ENCODE measurements around the gene TAB2. TPM values are rescaled to one million over a fixed set of nuclear protein-coding genes. Genes with fewer than 3 reads are reported as not detected.
"Not testable (repeated sequence)": the region's sequence is repeated elsewhere in the genome, so short reads cannot be mapped to it uniquely, and the experiment has no call there.

Gene TAB2
- total RNA-seq, 1 experiment from 2014 or later, result 43.6 TPM

DNA sequence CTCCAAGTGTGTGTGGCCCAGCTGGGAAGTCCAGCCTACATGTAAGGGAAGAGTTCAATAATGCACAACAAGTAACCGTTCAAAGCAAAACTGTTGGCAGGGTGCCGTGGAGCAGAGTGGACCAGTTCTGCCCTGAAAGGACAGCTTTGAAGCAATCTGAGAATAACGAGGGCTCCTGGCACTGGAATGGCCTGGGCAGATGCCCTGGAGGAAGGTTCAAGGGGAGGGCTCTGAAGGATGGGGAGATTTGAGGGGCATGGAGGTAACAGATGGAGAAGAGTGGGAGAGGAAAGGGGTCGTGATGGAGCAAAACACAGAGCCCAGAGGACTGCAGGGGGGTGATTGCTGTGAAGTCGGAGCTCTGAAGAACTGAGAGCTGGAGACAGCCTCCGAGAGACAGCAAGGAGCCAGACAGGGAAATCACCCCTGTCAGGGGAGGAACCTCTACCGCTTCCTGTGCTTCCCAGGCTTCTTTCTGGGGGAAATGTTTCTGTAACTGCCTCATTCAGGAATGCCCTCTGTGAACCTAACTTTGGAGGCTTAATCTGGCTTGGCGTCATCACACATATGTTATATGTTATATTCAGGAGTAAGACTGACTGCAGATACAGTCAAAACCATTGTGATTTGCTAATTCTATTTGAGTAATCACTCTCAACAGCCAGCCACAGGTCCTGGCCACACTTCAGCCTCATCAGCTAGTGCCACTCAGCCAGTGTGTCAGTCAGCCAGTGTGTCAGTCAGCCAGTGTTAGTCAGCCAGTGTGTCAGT lies 126.1 kb downstream of the TAB2 start:
- CTCF ChIA-PET, result no interaction called here
- no peaks in the 10 kb centered on the region for H3K9me3 Mint-ChIP-seq (ENCODE audit: unreplicated experiment)
- no peak for DNase-seq
- Histone ChIP-seq H3K4me1 (peaks cover 8% of the 10 kb centered on the region; the same call in 1 of the 2 replicates), H3K36me3 (ENCODE audit: control insufficient read depth, insufficient read depth, low read length) (no peaks in the 10 kb centered on the region), H3K9me3 (no peaks in the 10 kb centered on the region), H3K27me3 (replicated peaks; ENCODE audit: control insufficient read depth, insufficient read depth, low read length) (no peaks in the 10 kb centered on the region), H3K4me3 (ENCODE audit: low read depth, low read length) (no peak overlapping the region)
- intact Hi-C loops (cut with micrococcal nuclease; ENCODE audit: unreplicated experiment), result no loop called here
- H3K4me3 Mint-ChIP-seq (ENCODE audit: unreplicated experiment), result no peak overlapping the region
- H3K27me3 Mint-ChIP-seq (ENCODE audit: insufficient read depth, unreplicated experiment), result no peaks in the 10 kb centered on the region
- TF ChIP-seq, protein P1, sequence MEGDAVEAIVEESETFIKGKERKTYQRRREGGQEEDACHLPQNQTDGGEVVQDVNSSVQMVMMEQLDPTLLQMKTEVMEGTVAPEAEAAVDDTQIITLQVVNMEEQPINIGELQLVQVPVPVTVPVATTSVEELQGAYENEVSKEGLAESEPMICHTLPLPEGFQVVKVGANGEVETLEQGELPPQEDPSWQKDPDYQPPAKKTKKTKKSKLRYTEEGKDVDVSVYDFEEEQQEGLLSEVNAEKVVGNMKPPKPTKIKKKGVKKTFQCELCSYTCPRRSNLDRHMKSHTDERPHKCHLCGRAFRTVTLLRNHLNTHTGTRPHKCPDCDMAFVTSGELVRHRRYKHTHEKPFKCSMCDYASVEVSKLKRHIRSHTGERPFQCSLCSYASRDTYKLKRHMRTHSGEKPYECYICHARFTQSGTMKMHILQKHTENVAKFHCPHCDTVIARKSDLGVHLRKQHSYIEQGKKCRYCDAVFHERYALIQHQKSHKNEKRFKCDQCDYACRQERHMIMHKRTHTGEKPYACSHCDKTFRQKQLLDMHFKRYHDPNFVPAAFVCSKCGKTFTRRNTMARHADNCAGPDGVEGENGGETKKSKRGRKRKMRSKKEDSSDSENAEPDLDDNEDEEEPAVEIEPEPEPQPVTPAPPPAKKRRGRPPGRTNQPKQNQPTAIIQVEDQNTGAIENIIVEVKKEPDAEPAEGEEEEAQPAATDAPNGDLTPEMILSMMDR (IDR thresholded peaks at IDR 0.05; ENCODE audit: insufficient read depth in 1 of 2, low read depth in 1 of 2, low read length in 1 of 2, severe bottlenecking in 1 of 2, unreplicated experiment in 1 of 2), result no peak
- POLR2A ChIA-PET, result no interaction called here
- H3K36me3 Mint-ChIP-seq (ENCODE audit: insufficient read depth, unreplicated experiment), result no peaks in the 10 kb centered on the region
- BruUV-seq (replicated peaks), result no TSS peak
- peaks cover 7% of the 10 kb centered on the region for H3K4me1 Mint-ChIP-seq (ENCODE audit: low read depth, unreplicated experiment)
- no peak overlapping the region for H3K27ac Mint-ChIP-seq (ENCODE audit: unreplicated experiment)

DNA sequence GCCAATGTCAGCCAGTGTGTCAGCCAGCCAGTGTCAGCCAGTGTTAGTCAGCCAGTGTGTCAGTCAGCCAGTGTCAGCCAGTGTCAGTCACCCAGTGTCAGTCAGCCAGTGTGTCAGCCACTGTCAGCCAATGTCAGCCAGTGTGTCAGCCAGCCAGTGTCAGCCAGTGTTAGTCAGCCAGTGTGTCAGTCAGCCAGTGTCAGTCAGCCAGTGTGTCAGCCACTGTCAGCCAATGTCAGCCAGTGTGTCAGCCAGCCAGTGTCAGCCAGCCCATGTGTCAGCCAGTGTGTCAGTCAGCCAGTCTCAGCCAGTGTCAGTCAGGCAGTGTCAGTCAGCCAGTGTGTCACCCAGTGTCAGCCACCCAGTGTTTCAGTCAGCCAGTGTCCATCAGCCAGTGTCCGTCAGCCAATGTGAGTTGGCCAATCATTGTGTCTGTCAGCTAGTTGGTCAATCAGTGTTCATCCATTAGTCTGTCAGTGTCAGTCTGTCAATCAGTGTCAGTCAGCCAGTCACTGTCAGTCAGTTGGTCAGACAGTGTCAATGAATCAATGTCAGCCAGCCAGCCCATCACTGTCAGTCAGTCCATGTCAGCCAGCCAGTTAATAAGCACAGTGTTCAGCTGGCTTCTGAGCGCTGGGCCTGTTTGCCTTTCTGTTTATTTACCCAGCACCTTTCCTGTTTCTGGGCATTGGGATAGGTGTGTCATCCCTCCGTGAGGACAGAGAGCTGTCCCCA lies 127.0 kb downstream of the TAB2 start:
- H3K9me3 ChIP-seq; BruUV-seq (replicated peaks); H3K4me3 Mint-ChIP-seq (ENCODE audit: unreplicated experiment); H3K4me1 ChIP-seq; H3K36me3 ChIP-seq (ENCODE audit: control insufficient read depth, insufficient read depth, low read length); intact Hi-C loops (cut with micrococcal nuclease; ENCODE audit: unreplicated experiment); H3K27me3 Mint-ChIP-seq (ENCODE audit: insufficient read depth, unreplicated experiment); H3K4me1 Mint-ChIP-seq (ENCODE audit: low read depth, unreplicated experiment); CTCF ChIA-PET; H3K4me3 ChIP-seq (ENCODE audit: low read depth, low read length); POLR2A ChIA-PET; H3K36me3 Mint-ChIP-seq (ENCODE audit: insufficient read depth, unreplicated experiment); H3K9me3 Mint-ChIP-seq (ENCODE audit: unreplicated experiment); DNase-seq; H3K27me3 ChIP-seq (replicated peaks; ENCODE audit: control insufficient read depth, insufficient read depth, low read length); H3K27ac Mint-ChIP-seq (ENCODE audit: unreplicated experiment): not testable (repeated sequence)

DNA sequence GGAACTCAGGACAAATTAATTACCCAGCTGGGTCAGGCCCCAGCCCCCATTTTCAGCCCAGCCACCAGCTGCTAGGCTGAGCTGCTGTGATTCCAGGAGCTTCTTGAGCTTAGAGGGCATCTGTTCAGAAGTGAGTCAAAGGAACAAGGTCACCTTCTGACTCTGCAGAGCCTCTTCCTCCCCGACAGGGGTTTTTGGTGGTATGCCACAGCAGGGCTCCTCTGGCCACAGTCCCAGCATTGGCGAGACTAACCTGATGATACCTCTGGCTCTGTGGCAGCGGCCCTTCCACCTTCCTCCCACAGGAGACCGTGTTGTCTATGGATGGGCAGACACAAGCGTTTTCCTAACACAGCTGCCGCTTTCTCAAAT lies 127.6 kb downstream of the TAB2 start:
- Mint-ChIP-seq H3K27ac (ENCODE audit: unreplicated experiment) (no peak overlapping the region), H3K9me3 (ENCODE audit: unreplicated experiment) (no peaks in the 10 kb centered on the region), H3K4me1 (ENCODE audit: low read depth, unreplicated experiment) (peaks cover 7% of the 10 kb centered on the region), H3K36me3 (ENCODE audit: insufficient read depth, unreplicated experiment) (no peaks in the 10 kb centered on the region), H3K27me3 (ENCODE audit: insufficient read depth, unreplicated experiment) (no peaks in the 10 kb centered on the region), H3K4me3 (ENCODE audit: unreplicated experiment) (no peak overlapping the region)
- no peak for DNase-seq
- POLR2A ChIA-PET, result no interaction called here
- H3K9me3 ChIP-seq, result no peaks in the 10 kb centered on the region
- H3K36me3 ChIP-seq (ENCODE audit: control insufficient read depth, insufficient read depth, low read length), result no peaks in the 10 kb centered on the region
- no peak overlapping the region for H3K4me3 ChIP-seq (ENCODE audit: low read depth, low read length)
- H3K4me1 ChIP-seq, result peaks cover 8% of the 10 kb centered on the region; the same call in 1 of the 2 replicates
- BruUV-seq (replicated peaks), result no TSS peak
- H3K27me3 ChIP-seq (replicated peaks; ENCODE audit: control insufficient read depth, insufficient read depth, low read length), result no peaks in the 10 kb centered on the region
- TF ChIP-seq, protein P1 (IDR thresholded peaks at IDR 0.05; ENCODE audit: insufficient read depth in 1 of 2, low read depth in 1 of 2, low read length in 1 of 2, severe bottlenecking in 1 of 2, unreplicated experiment in 1 of 2), result no peak
- intact Hi-C loops (cut with micrococcal nuclease; ENCODE audit: unreplicated experiment), result no loop called here
- CTCF ChIA-PET, result no interaction called here

Data from Caco-2 (cell line).